ENCODE measurements around the gene NUP37. TPM values are rescaled to one million over a fixed set of nuclear protein-coding genes. Genes with fewer than 3 reads are reported as not detected.

NUP37 gene
- total and polyA plus RNA-seq, 2 of the 8 experiments (the other 6 are each of a cell fraction or from before 2014, with no cell fraction given): 53.5 to 71.0 TPM

DNA sequence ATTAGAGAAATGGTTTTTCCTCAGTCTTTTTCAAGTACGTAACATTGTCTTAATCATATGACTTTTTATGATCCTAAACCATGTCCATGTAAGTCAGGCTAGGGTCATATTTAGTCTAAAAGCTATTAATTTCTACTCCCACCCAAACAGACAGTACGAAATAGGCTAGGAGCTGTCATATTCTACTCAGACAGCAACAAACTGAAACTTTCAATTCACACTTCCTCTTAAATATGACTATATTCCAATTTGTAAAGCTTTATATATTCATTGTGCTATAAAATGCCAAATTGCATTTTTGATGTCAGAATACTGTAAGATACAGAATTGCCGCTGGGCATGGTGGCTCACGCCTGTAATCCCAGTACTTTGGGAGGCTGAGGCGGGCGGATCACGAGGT, 3.5 kb downstream of the NUP37 start:
- H2BK12ac ChIP-seq (ENCODE audit: low read depth, low read length): no peak overlapping the region
- FAIRE-seq (no peak), DNase-seq (ENCODE audit: low read depth in 1 of 2, low spot score in 2 of 2) (no peak)
- no peak overlapping the region for H2BK20ac ChIP-seq (ENCODE audit: low read length)
- H2BK5ac ChIP-seq (ENCODE audit: low read depth, low read length): no peak overlapping the region
- H3K4ac ChIP-seq (replicated peaks; ENCODE audit: insufficient read length, low read depth, low read length): no peak overlapping the region
- H3K23me2 ChIP-seq (ENCODE audit: low read depth, low read length): 0 out of 2 replicates have a peak, but pooled peaks cover 12% of the 10 kb centered on the region
- POLR2A ChIA-PET (ENCODE audit: partially characterized antibody): no interaction called here
- H3K9ac ChIP-seq (replicated peaks in 1 of 4; ENCODE audit: extremely low read depth in 1 of 4, low read depth in 3 of 4, low read length in 3 of 4): no peak overlapping the region
- peaks cover 2 to 27% (median 10%) of the 10 kb centered on the region in 4 experiments; a peak in 4 of 8 replicates for H3K36me3 ChIP-seq (ENCODE audit: control insufficient read depth in 2 of 4, insufficient read depth in 4 of 4, low read length in 3 of 4)
- no peak overlapping the region for H3K4me3 ChIP-seq (ENCODE audit: extremely low read depth in 1 of 4, insufficient read depth in 2 of 4, low read depth in 3 of 4, low read length in 4 of 4)
- 85% methylated on average over 7 of the region's 7 CpGs; no CpG with 5 or more reads in 1 of the 2 experiments for WGBS, 2 experiments (ENCODE audit: extremely low coverage in 1 of 2, insufficient coverage in 1 of 2, insufficient read length in 1 of 2, insufficient replicate concordance in 2 of 2, low coverage in 1 of 2, low lambda C conversion rate in 2 of 2, missing lambda C conversion rate in 1 of 2)
- no peak overlapping the region for H4K8ac ChIP-seq (ENCODE audit: extremely low read depth, insufficient read depth, low read length)
- H2AFZ ChIP-seq (ENCODE audit: low read length): no peak overlapping the region
- H4K20me1 ChIP-seq (replicated peaks in 1 of 2; ENCODE audit: control insufficient read depth in 1 of 2, insufficient read depth in 2 of 2, low read length in 2 of 2): peaks cover 0 to 2% of the 10 kb centered on the region in 2 experiments
- no peaks in the 10 kb centered on the region for H3K9me3 ChIP-seq (ENCODE audit: insufficient read depth in 2 of 2, low read depth in 1 of 2, low read length in 1 of 2)
- H3K79me2 ChIP-seq (ENCODE audit: control insufficient read depth in 1 of 2, insufficient read depth in 2 of 2, low read length in 2 of 2): peaks cover 5 to 23% of the 10 kb centered on the region in 2 experiments
- H2BK15ac ChIP-seq (ENCODE audit: low read length): no peak overlapping the region
- H3K18ac ChIP-seq (ENCODE audit: extremely low read depth, low read length): no peak overlapping the region
- no peak overlapping the region for H3K14ac ChIP-seq (ENCODE audit: insufficient read length)
- peaks cover 0 to 4% (median 3%) of the 10 kb centered on the region in 4 experiments; a peak in 3 of 7 replicates for H3K4me1 ChIP-seq (replicated peaks in 1 of 4; ENCODE audit: control insufficient read depth in 3 of 4, insufficient read depth in 4 of 4, low read length in 3 of 4)
- no peaks in the 10 kb centered on the region for H3K79me1 ChIP-seq (ENCODE audit: low read depth, low read length)
- no peak overlapping the region for H3K27ac ChIP-seq (ENCODE audit: low read depth, low read length)
- no peak overlapping the region for H4K5ac ChIP-seq (ENCODE audit: insufficient read length, low read depth, low read length)
- no peak overlapping the region for H2AK5ac ChIP-seq (ENCODE audit: low read depth, low read length)
- H2BK120ac ChIP-seq (replicated peaks; ENCODE audit: low read depth, low read length): no peak overlapping the region
- CTCF ChIA-PET (ENCODE audit: partially characterized antibody): interaction anchor here (1.4 kb wide), 1 partner anchor 9 kb away, joined by 5 read pairs; no protein-coding TSS in a partner anchor
- no peaks in the 10 kb centered on the region for H3K27me3 ChIP-seq (replicated peaks in 1 of 4; ENCODE audit: control insufficient read depth in 3 of 4, extremely low read depth in 1 of 4, insufficient read depth in 3 of 4, low read length in 3 of 4)
- H3K4me2 ChIP-seq (ENCODE audit: insufficient read depth in 1 of 2, low read depth in 2 of 2, low read length in 2 of 2): no peak overlapping the region
- no peak overlapping the region for H3K23ac ChIP-seq (ENCODE audit: insufficient read length)
- H3K56ac ChIP-seq (replicated peaks; ENCODE audit: insufficient read length, low read depth, low read length): no peak overlapping the region
- no peak overlapping the region for H4K91ac ChIP-seq (replicated peaks; ENCODE audit: insufficient read length, low read length)
- TF ChIP-seq NRF1 (IDR thresholded peaks at IDR 0.05; ENCODE audit: low read depth, low read length): no peak
- TF ChIP-seq SUZ12 (IDR thresholded peaks at IDR 0.05; ENCODE audit: low read length): no peak
- TF ChIP-seq RNF2 (IDR thresholded peaks at IDR 0.05; ENCODE audit: borderline replicate concordance, low read depth, low read length, missing control alignments, poor library complexity, severe bottlenecking): no peak
- no peak for TF ChIP-seq EP300 (IDR thresholded peaks at IDR 0.05; ENCODE audit: borderline replicate concordance in 1 of 2, low read depth in 2 of 2, low read length in 2 of 2)
- TF ChIP-seq, protein P1, sequence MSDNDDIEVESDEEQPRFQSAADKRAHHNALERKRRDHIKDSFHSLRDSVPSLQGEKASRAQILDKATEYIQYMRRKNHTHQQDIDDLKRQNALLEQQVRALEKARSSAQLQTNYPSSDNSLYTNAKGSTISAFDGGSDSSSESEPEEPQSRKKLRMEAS (IDR thresholded peaks at IDR 0.05): no peak
- no peak for TF ChIP-seq NANOG (IDR thresholded peaks at IDR 0.05; ENCODE audit: insufficient read depth, low read depth, low read length, poor library complexity, severe bottlenecking)
- no peak for TF ChIP-seq TAF7 (optimal IDR thresholded peaks at IDR 0.05; ENCODE audit: borderline replicate concordance, low read depth, low read length)
- TF ChIP-seq EZH2 (IDR thresholded peaks at IDR 0.05; ENCODE audit: low read depth, low read length, severe bottlenecking): no peak
- TF ChIP-seq BCL11A (IDR thresholded peaks at IDR 0.05; ENCODE audit: low read depth in 2 of 2, low read length in 2 of 2): no peak
- TF ChIP-seq CTBP2 (IDR thresholded peaks at IDR 0.05; ENCODE audit: borderline replicate concordance, insufficient read depth, insufficient read length, low read length): no peak
- TF ChIP-seq JUND (IDR thresholded peaks at IDR 0.05; ENCODE audit: low read length): no peak
- TF ChIP-seq KDM5A (IDR thresholded peaks at IDR 0.05; ENCODE audit: low read length): no peak
- TF ChIP-seq SP4 (IDR thresholded peaks at IDR 0.05; ENCODE audit: low read length): no peak
